Cardiac septum (tissue), 1 donor: ENCODE measurements around the gene DDR2. TPM values are rescaled to one million over a fixed set of nuclear protein-coding genes. Genes with fewer than 3 reads are reported as not detected.

ENCODE experiments used
- DNase-seq: peaks from one replicate; pipeline ENCODE4 v3.0.0-alpha.2; 2020; ENCODE audit warnings: low spot score
- intact Hi-C: fragments of 100-400 bp; cut with DNase I; formaldehyde crosslinking; loops from one replicate; pipeline ENCODE4 v1.14.0; 2022
- total RNA-seq: library from RNA; stranded (reverse); fragmentation: NEBNext Ultra II Directional; extraction: Animal tissue kit (Norgen Biotek cat#: 25700); gene quantifications from one replicate; pipeline ENCODE4 v1.2.1, GENCODE V29; 2021
- donor health status: DM: no; HTN: no; CAD: no.

The DDR2 gene
- total RNA-seq, 1 donor from 2014 or later: 20.0 TPM

- DNase-seq: no peak
- intact Hi-C loops: no loop called here
Observed at GRCh38 chr1:162666006-162666645, 33.9 kb downstream of the DDR2 start.

GRCh38 chr1:162667381-162668080, 35.3 kb downstream of the DDR2 start:
- intact Hi-C loops: no loop called here
- no peak for DNase-seq

- DNase-seq: no peak
- intact Hi-C loops: no loop called here
Observed at GRCh38 chr1:162670928-162671663, 38.8 kb downstream of the DDR2 start.

- no peak for DNase-seq
- intact Hi-C loops: no loop called here
Observed at GRCh38 chr1:162671664-162672410, 39.6 kb downstream of the DDR2 start.

GRCh38 chr1:162672622-162673260, 40.5 kb downstream of the DDR2 start:
- intact Hi-C loops: no loop called here
- DNase-seq: no peak

- no peak for DNase-seq
- intact Hi-C loops: no loop called here
Observed at GRCh38 chr1:162674034-162674608, 41.9 kb downstream of the DDR2 start.

GRCh38 chr1:162676087-162676486, 43.8 kb downstream of the DDR2 start:
- intact Hi-C loops: loop anchor here (5.0 kb wide), 1 partner anchor 44 kb away; the partner anchor contains the start of gene DDR2
- no peak for DNase-seq

GRCh38 chr1:162676750-162677149, 44.5 kb downstream of the DDR2 start:
- DNase-seq: no peak
- intact Hi-C loops: loop anchor here (5.0 kb wide), 1 partner anchor 44 kb away; the partner anchor contains the start of gene DDR2

- intact Hi-C loops: loop anchor here (5.0 kb wide), 1 partner anchor 45 kb away; the partner anchor contains the start of gene DDR2
- no peak for DNase-seq
Observed at GRCh38 chr1:162677607-162678371, 45.5 kb downstream of the DDR2 start.

GRCh38 chr1:162678439-162678838, 46.2 kb downstream of the DDR2 start:
- intact Hi-C loops: loop anchor here (5.0 kb wide), 1 partner anchor 46 kb away; the partner anchor contains the start of gene DDR2
- no peak for DNase-seq

- intact Hi-C loops: loop anchor here (5.0 kb wide), 1 partner anchor 47 kb away; the partner anchor contains the start of gene DDR2
- DNase-seq: no peak
Observed at GRCh38 chr1:162679298-162679697, 47.0 kb downstream of the DDR2 start.

- intact Hi-C loops: no loop called here
- no peak for DNase-seq
Observed at GRCh38 chr1:162680419-162681121, 48.3 kb downstream of the DDR2 start.

- intact Hi-C loops: no loop called here
- no peak for DNase-seq
Observed at GRCh38 chr1:162681122-162681436, 48.8 kb downstream of the DDR2 start.

- no peak for DNase-seq
- intact Hi-C loops: no loop called here
Observed at GRCh38 chr1:162682013-162682419, 49.8 kb downstream of the DDR2 start.

- DNase-seq: no peak
- intact Hi-C loops: no loop called here
Observed at GRCh38 chr1:162687870-162688269, 55.6 kb downstream of the DDR2 start.

GRCh38 chr1:162688521-162688920, 56.3 kb downstream of the DDR2 start:
- no peak for DNase-seq
- intact Hi-C loops: no loop called here

- intact Hi-C loops: no loop called here
- DNase-seq: no peak
Observed at GRCh38 chr1:162688931-162689330, 56.7 kb downstream of the DDR2 start.
